ENCODE data around the gene SRR.

The SRR gene

GRCh38 chr17:2363851-2364762 is 60.4 kb downstream of the SRR start:
- 98% methylated on average over 21 of the region's 26 CpGs for WGBS (ENCODE audit: insufficient coverage)
- no peaks in the 10 kb centered on the region for H3K27me3 ChIP-seq (replicated peaks in 2 of 5; ENCODE audit: control insufficient read depth in 4 of 5, insufficient read depth in 5 of 5, low read length in 4 of 5)
- no peak for DNase-seq
- no peak overlapping the region for H3K4me3 ChIP-seq (ENCODE audit: control insufficient read depth in 1 of 7, extremely low read depth in 1 of 7, insufficient read depth in 4 of 7, low read depth in 2 of 7, low read length in 6 of 7)
- H3K9me3 ChIP-seq (ENCODE audit: control extremely low read depth in 1 of 5, control insufficient read depth in 4 of 5, insufficient read depth in 2 of 5, low read depth in 1 of 5, low read length in 4 of 5): no peaks in the 10 kb centered on the region
- ChIA-PET CTCF (interaction anchor here (0.8 to 4.5 kb wide), 4 partner anchors 12 to 229 kb away, joined by 3 to 21 read pairs (median 5); no protein-coding TSS in a partner anchor), POLR2A (no interaction called here)
- peaks cover 3 to 69% (median 52%) of the 10 kb centered on the region in 4 experiments for H3K36me3 ChIP-seq (ENCODE audit: control insufficient read depth in 4 of 4, insufficient read depth in 4 of 4, low read length in 3 of 4)
- H3K4me1 ChIP-seq (ENCODE audit: control extremely low read depth in 1 of 4, control insufficient read depth in 4 of 4, insufficient read depth in 4 of 4, low read length in 3 of 4): peaks cover 0 to 6% (median 2%) of the 10 kb centered on the region in 4 experiments
- H3K27ac ChIP-seq (ENCODE audit: insufficient read depth in 1 of 2, low read depth in 1 of 2, low read length in 2 of 2, poor library complexity in 1 of 2, severe bottlenecking in 2 of 2): no peak overlapping the region

GRCh38 chr17:2364763-2365116 is 61.0 kb downstream of the SRR start:
- no peak overlapping the region for H3K4me3 ChIP-seq (ENCODE audit: control insufficient read depth in 1 of 7, extremely low read depth in 1 of 7, insufficient read depth in 4 of 7, low read depth in 2 of 7, low read length in 6 of 7)
- H3K4me1 ChIP-seq (ENCODE audit: control extremely low read depth in 1 of 4, control insufficient read depth in 4 of 4, insufficient read depth in 4 of 4, low read length in 3 of 4): peaks cover 0 to 8% (median 2%) of the 10 kb centered on the region in 4 experiments
- POLR2A ChIA-PET: no interaction called here
- CTCF ChIA-PET: no interaction called here
- 89% methylated on average over 12 of the region's 12 CpGs for WGBS (ENCODE audit: insufficient coverage)
- no peak overlapping the region for H3K27ac ChIP-seq (ENCODE audit: insufficient read depth in 1 of 2, low read depth in 1 of 2, low read length in 2 of 2, poor library complexity in 1 of 2, severe bottlenecking in 2 of 2)
- H3K27me3 ChIP-seq (replicated peaks in 2 of 5; ENCODE audit: control insufficient read depth in 4 of 5, insufficient read depth in 5 of 5, low read length in 4 of 5): no peaks in the 10 kb centered on the region
- no peak for DNase-seq
- H3K9me3 ChIP-seq (ENCODE audit: control extremely low read depth in 1 of 5, control insufficient read depth in 4 of 5, insufficient read depth in 2 of 5, low read depth in 1 of 5, low read length in 4 of 5): no peaks in the 10 kb centered on the region
- H3K36me3 ChIP-seq (ENCODE audit: control insufficient read depth in 4 of 4, insufficient read depth in 4 of 4, low read length in 3 of 4): peaks cover 3 to 67% (median 50%) of the 10 kb centered on the region in 4 experiments

GRCh38 chr17:2365132-2365531 is 61.4 kb downstream of the SRR start:
- DNase-seq: no peak
- peaks cover 0 to 8% (median 2%) of the 10 kb centered on the region in 4 experiments for H3K4me1 ChIP-seq (ENCODE audit: control extremely low read depth in 1 of 4, control insufficient read depth in 4 of 4, insufficient read depth in 4 of 4, low read length in 3 of 4)
- ChIA-PET POLR2A (no interaction called here), CTCF (no interaction called here)
- H3K27me3 ChIP-seq (replicated peaks in 2 of 5; ENCODE audit: control insufficient read depth in 4 of 5, insufficient read depth in 5 of 5, low read length in 4 of 5): no peaks in the 10 kb centered on the region
- no peak overlapping the region for H3K4me3 ChIP-seq (ENCODE audit: control insufficient read depth in 1 of 7, extremely low read depth in 1 of 7, insufficient read depth in 4 of 7, low read depth in 2 of 7, low read length in 6 of 7)
- peaks cover 3 to 69% (median 52%) of the 10 kb centered on the region in 4 experiments for H3K36me3 ChIP-seq (ENCODE audit: control insufficient read depth in 4 of 4, insufficient read depth in 4 of 4, low read length in 3 of 4)
- no peaks in the 10 kb centered on the region for H3K9me3 ChIP-seq (ENCODE audit: control extremely low read depth in 1 of 5, control insufficient read depth in 4 of 5, insufficient read depth in 2 of 5, low read depth in 1 of 5, low read length in 4 of 5)
- WGBS (ENCODE audit: insufficient coverage): 98% methylated on average over 18 of the region's 20 CpGs
- no peak overlapping the region for H3K27ac ChIP-seq (ENCODE audit: insufficient read depth in 1 of 2, low read depth in 1 of 2, low read length in 2 of 2, poor library complexity in 1 of 2, severe bottlenecking in 2 of 2)

- peaks cover 3 to 64% (median 50%) of the 10 kb centered on the region in 4 experiments for H3K36me3 ChIP-seq (ENCODE audit: control insufficient read depth in 4 of 4, insufficient read depth in 4 of 4, low read length in 3 of 4)
- no peaks in the 10 kb centered on the region for H3K27me3 ChIP-seq (replicated peaks in 2 of 5; ENCODE audit: control insufficient read depth in 4 of 5, insufficient read depth in 5 of 5, low read length in 4 of 5)
- H3K9me3 ChIP-seq (ENCODE audit: control extremely low read depth in 1 of 5, control insufficient read depth in 4 of 5, insufficient read depth in 2 of 5, low read depth in 1 of 5, low read length in 4 of 5): no peaks in the 10 kb centered on the region
- H3K4me3 ChIP-seq (ENCODE audit: control insufficient read depth in 1 of 7, extremely low read depth in 1 of 7, insufficient read depth in 4 of 7, low read depth in 2 of 7, low read length in 6 of 7): no peak overlapping the region
- POLR2A ChIA-PET: no interaction called here
- CTCF ChIA-PET: no interaction called here
- no peak for DNase-seq
- peaks cover 0 to 8% (median 2%) of the 10 kb centered on the region in 4 experiments for H3K4me1 ChIP-seq (ENCODE audit: control extremely low read depth in 1 of 4, control insufficient read depth in 4 of 4, insufficient read depth in 4 of 4, low read length in 3 of 4)
- no peak overlapping the region for H3K27ac ChIP-seq (ENCODE audit: insufficient read depth in 1 of 2, low read depth in 1 of 2, low read length in 2 of 2, poor library complexity in 1 of 2, severe bottlenecking in 2 of 2)
- over 99% methylated on average over 17 of the region's 26 CpGs for WGBS (ENCODE audit: insufficient coverage)
Measured at GRCh38 chr17:2366747-2367494, 63.2 kb downstream of the SRR start.

GRCh38 chr17:2368359-2368758 is 64.6 kb downstream of the SRR start:
- Histone ChIP-seq H3K27me3 (replicated peaks in 2 of 5; ENCODE audit: control insufficient read depth in 4 of 5, insufficient read depth in 5 of 5, low read length in 4 of 5) (no peaks in the 10 kb centered on the region), H3K27ac (ENCODE audit: insufficient read depth in 1 of 2, low read depth in 1 of 2, low read length in 2 of 2, poor library complexity in 1 of 2, severe bottlenecking in 2 of 2) (no peak overlapping the region), H3K9me3 (ENCODE audit: control extremely low read depth in 1 of 5, control insufficient read depth in 4 of 5, insufficient read depth in 2 of 5, low read depth in 1 of 5, low read length in 4 of 5) (no peaks in the 10 kb centered on the region), H3K4me1 (ENCODE audit: control extremely low read depth in 1 of 4, control insufficient read depth in 4 of 4, insufficient read depth in 4 of 4, low read length in 3 of 4) (peaks cover 0 to 8% (median 2%) of the 10 kb centered on the region in 4 experiments), H3K36me3 (ENCODE audit: control insufficient read depth in 4 of 4, insufficient read depth in 4 of 4, low read length in 3 of 4) (peaks cover 3 to 68% (median 51%) of the 10 kb centered on the region in 4 experiments), H3K4me3 (ENCODE audit: control insufficient read depth in 1 of 7, extremely low read depth in 1 of 7, insufficient read depth in 4 of 7, low read depth in 2 of 7, low read length in 6 of 7) (no peak overlapping the region)
- POLR2A ChIA-PET: no interaction called here
- WGBS (ENCODE audit: insufficient coverage): 96% methylated on average over 7 of the region's 8 CpGs
- no peak for DNase-seq
- CTCF ChIA-PET: interaction anchor here (0.6 to 2.1 kb wide), 5 partner anchors 10 to 47 kb away, joined by 3 to 9 read pairs (median 3); no protein-coding TSS in a partner anchor

- Histone ChIP-seq H3K9me3 (ENCODE audit: control extremely low read depth in 1 of 5, control insufficient read depth in 4 of 5, insufficient read depth in 2 of 5, low read depth in 1 of 5, low read length in 4 of 5) (no peaks in the 10 kb centered on the region), H3K4me3 (ENCODE audit: control insufficient read depth in 1 of 7, extremely low read depth in 1 of 7, insufficient read depth in 4 of 7, low read depth in 2 of 7, low read length in 6 of 7) (no peak overlapping the region), H3K36me3 (ENCODE audit: control insufficient read depth in 4 of 4, insufficient read depth in 4 of 4, low read length in 3 of 4) (peaks cover 3 to 68% (median 49%) of the 10 kb centered on the region in 4 experiments), H3K4me1 (ENCODE audit: control extremely low read depth in 1 of 4, control insufficient read depth in 4 of 4, insufficient read depth in 4 of 4, low read length in 3 of 4) (peaks cover 0 to 8% (median 2%) of the 10 kb centered on the region in 4 experiments), H3K27me3 (replicated peaks in 2 of 5; ENCODE audit: control insufficient read depth in 4 of 5, insufficient read depth in 5 of 5, low read length in 4 of 5) (no peaks in the 10 kb centered on the region), H3K27ac (ENCODE audit: insufficient read depth in 1 of 2, low read depth in 1 of 2, low read length in 2 of 2, poor library complexity in 1 of 2, severe bottlenecking in 2 of 2) (no peak overlapping the region)
- ChIA-PET CTCF (interaction anchor here (0.6 to 2.1 kb wide), 6 partner anchors 9 to 47 kb away, joined by 3 to 9 read pairs (median 3); no protein-coding TSS in a partner anchor), POLR2A (no interaction called here)
- DNase-seq: no peak
- 76% methylated on average over 2 of the region's 5 CpGs for WGBS (ENCODE audit: insufficient coverage)
Measured at GRCh38 chr17:2369039-2369438, 65.3 kb downstream of the SRR start.

All from common myeloid progenitor, CD34-positive (primary cell).